Hepatocyte (in vitro differentiated cells): ENCODE measurements around the gene MDGA2.

Experiments used
- EZH2 ChIP-seq: fragments of 200-600 bp; sonication (generic); IDR thresholded peaks from 2 replicates; pipeline ENCODE4 v1.6.1; 2016; ENCODE audit warnings: antibody characterized with exemption, mild to moderate bottlenecking, borderline replicate concordance
- EZH2phosphoT487 ChIP-seq: fragments of 200-600 bp; sonication (generic); IDR thresholded peaks from one replicate; pipeline ENCODE4 v1.6.1; 2018; ENCODE audit warnings: antibody characterized with exemption, mild to moderate bottlenecking, low read depth, moderate library complexity; ENCODE audit not compliant: unreplicated experiment, severe bottlenecking
- TF ChIP-seq, protein P1 (sequence below): fragments of 200-600 bp; sonication (generic); IDR thresholded peaks from 2 replicates; pipeline ENCODE4 v1.5.1; 2016; ENCODE audit warnings: antibody characterized with exemption, mild to moderate bottlenecking; ENCODE audit not compliant: poor library complexity

DNA sequence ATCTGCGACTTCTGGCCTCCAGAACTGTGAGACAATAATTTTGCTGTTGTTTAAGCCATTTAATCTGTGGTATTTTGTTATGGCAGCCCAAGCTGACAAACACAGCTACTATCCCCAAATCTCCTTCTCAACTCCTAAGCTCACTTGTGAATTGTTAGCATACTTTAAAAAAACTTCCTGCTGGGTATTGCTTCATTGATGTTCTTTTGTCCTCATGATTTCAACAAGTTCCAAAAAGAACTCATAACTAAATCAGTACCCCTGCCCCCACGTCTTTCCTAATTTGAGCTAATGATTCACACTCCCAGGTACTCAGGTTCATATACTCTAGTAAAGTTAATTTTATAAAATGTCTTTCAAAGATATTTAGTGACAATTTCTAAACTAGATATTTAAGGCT lies 125.5 kb downstream of the MDGA2 start:
- TF ChIP-seq EZH2phosphoT487 (no peak), EZH2 (no peak)
- TF ChIP-seq, protein P1, sequence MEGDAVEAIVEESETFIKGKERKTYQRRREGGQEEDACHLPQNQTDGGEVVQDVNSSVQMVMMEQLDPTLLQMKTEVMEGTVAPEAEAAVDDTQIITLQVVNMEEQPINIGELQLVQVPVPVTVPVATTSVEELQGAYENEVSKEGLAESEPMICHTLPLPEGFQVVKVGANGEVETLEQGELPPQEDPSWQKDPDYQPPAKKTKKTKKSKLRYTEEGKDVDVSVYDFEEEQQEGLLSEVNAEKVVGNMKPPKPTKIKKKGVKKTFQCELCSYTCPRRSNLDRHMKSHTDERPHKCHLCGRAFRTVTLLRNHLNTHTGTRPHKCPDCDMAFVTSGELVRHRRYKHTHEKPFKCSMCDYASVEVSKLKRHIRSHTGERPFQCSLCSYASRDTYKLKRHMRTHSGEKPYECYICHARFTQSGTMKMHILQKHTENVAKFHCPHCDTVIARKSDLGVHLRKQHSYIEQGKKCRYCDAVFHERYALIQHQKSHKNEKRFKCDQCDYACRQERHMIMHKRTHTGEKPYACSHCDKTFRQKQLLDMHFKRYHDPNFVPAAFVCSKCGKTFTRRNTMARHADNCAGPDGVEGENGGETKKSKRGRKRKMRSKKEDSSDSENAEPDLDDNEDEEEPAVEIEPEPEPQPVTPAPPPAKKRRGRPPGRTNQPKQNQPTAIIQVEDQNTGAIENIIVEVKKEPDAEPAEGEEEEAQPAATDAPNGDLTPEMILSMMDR = no peak
